Measurements from ENCODE around the gene ASZ1. TPM values are rescaled to one million over a fixed set of nuclear protein-coding genes. Genes with fewer than 3 reads are reported as not detected.

The ASZ1 gene
- total RNA-seq, 1 experiment from 2014 or later, result not detected

DNA sequence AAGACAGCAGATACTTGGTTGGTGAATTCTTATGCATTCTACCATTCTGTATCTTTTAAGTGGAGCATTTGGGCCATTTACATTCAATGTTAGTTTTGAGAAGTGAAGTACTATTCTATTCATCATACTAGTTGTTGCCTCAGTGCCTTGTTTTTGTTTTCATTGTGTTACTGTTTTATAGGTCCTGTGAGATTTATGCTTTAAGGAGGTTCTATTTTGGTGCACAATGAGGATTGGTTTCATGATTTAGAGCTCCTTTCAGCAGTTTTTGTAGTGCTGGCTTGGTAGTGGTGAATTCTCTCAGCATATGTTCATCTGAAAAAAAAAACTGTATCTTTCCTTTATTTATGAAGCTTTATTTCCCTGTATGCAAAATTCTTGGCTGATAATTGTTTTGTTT is 81.1 kb downstream of the ASZ1 start:
- no peaks in the 10 kb centered on the region for H3K36me3 ChIP-seq (ENCODE audit: control insufficient read depth in 1 of 2, insufficient read depth in 2 of 2, low read length in 2 of 2)
- no peak overlapping the region for H2AFZ ChIP-seq (ENCODE audit: low read depth, low read length, poor library complexity, severe bottlenecking)
- H3K4me2 ChIP-seq (ENCODE audit: low read length), result no peak overlapping the region
- no peaks in the 10 kb centered on the region for H3K9me3 ChIP-seq (ENCODE audit: control insufficient read depth in 1 of 2, insufficient read depth in 1 of 2, low read depth in 1 of 2, low read length in 2 of 2)
- ChIA-PET RAD21 (ENCODE audit: low non-redundant PET in 1 of 2, low total read pairs in 2 of 2, uncharacterized antibody in 2 of 2, unreplicated experiment in 2 of 2) (no interaction called here), CTCF (no interaction called here), POLR2A (no interaction called here)
- H3K27ac ChIP-seq (ENCODE audit: low read depth, low read length), result no peak overlapping the region
- no peaks in the 10 kb centered on the region for H3K9me2 ChIP-seq (ENCODE audit: insufficient read depth)
- H3K27me3 ChIP-seq (ENCODE audit: insufficient read depth, low read length), result no peaks in the 10 kb centered on the region
- intact Hi-C loops (cut with micrococcal nuclease), result no loop called here
- DNase-seq (ENCODE audit: low read depth, low spot score) (no peak), ATAC-seq (no peak)
- no peaks in the 10 kb centered on the region for H3K79me2 ChIP-seq (ENCODE audit: insufficient read depth, low read length)
- H3K4me3 ChIP-seq (replicated peaks in 1 of 2; ENCODE audit: low read depth in 1 of 2, low read length in 2 of 2), result no peak overlapping the region
- no peak overlapping the region for H3K9ac ChIP-seq (ENCODE audit: low read length)
- H3K4me1 ChIP-seq (ENCODE audit: control insufficient read depth in 1 of 2, insufficient read depth in 2 of 2, low read length in 2 of 2), result peaks cover 2 to 11% of the 10 kb centered on the region in 2 experiments; a peak in 2 of 4 replicates
- BruUV-seq (replicated peaks), result no TSS peak
- TF ChIP-seq RAD21 (IDR thresholded peaks at IDR 0.05; ENCODE audit: low read depth) (no peak), ELF1 (IDR thresholded peaks at IDR 0.05; ENCODE audit: borderline replicate concordance, low read depth) (no peak), ZBTB33 (IDR thresholded peaks at IDR 0.05; ENCODE audit: extremely low read depth, insufficient replicate concordance, low read length) (no peak), EZH2 (IDR thresholded peaks at IDR 0.05) (no peak), FOSL1 (IDR thresholded peaks at IDR 0.05; ENCODE audit: low read depth) (no peak)
- no peaks in the 10 kb centered on the region for H4K20me1 ChIP-seq (ENCODE audit: insufficient read depth)

DNA sequence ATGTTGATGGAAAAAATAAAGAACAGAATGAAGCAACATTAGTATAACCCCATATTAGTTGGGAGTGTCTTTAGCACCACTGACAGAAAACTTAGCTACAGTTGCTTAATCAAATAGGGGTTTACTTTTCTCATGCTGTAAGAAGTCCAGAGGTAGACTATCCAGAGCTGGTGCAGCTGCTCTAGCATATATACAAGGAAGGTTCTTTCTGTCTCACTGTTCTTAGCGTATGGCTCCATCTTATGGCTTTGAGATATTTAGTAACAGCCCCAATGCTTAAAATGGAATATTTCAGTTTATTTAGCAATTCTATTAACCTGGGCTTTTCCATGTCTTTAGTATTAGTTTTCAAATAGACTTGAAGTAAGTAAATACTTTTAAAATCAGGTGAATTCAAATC is 89.3 kb downstream of the ASZ1 start:
- Histone ChIP-seq H2AFZ (ENCODE audit: low read depth, low read length, poor library complexity, severe bottlenecking) (no peak overlapping the region), H4K20me1 (ENCODE audit: insufficient read depth) (no peaks in the 10 kb centered on the region), H3K27me3 (ENCODE audit: insufficient read depth, low read length) (no peaks in the 10 kb centered on the region), H3K36me3 (ENCODE audit: control insufficient read depth in 1 of 2, insufficient read depth in 2 of 2, low read length in 2 of 2) (no peaks in the 10 kb centered on the region), H3K9me2 (ENCODE audit: insufficient read depth) (no peaks in the 10 kb centered on the region), H3K4me3 (replicated peaks in 1 of 2; ENCODE audit: low read depth in 1 of 2, low read length in 2 of 2) (no peak overlapping the region), H3K27ac (ENCODE audit: low read depth, low read length) (no peak overlapping the region), H3K4me2 (ENCODE audit: low read length) (no peak overlapping the region), H3K9me3 (ENCODE audit: control insufficient read depth in 1 of 2, insufficient read depth in 1 of 2, low read depth in 1 of 2, low read length in 2 of 2) (no peaks in the 10 kb centered on the region), H3K9ac (ENCODE audit: low read length) (no peak overlapping the region), H3K4me1 (ENCODE audit: control insufficient read depth in 1 of 2, insufficient read depth in 2 of 2, low read length in 2 of 2) (no peaks in the 10 kb centered on the region), H3K79me2 (ENCODE audit: insufficient read depth, low read length) (no peaks in the 10 kb centered on the region)
- ChIA-PET POLR2A (no interaction called here), CTCF (no interaction called here), RAD21 (ENCODE audit: low non-redundant PET in 1 of 2, low total read pairs in 2 of 2, uncharacterized antibody in 2 of 2, unreplicated experiment in 2 of 2) (no interaction called here)
- intact Hi-C loops (cut with micrococcal nuclease), result no loop called here
- no TSS peak for BruUV-seq (replicated peaks)
- no peak for DNase-seq (ENCODE audit: low read depth, low spot score)
- no peak for ATAC-seq
- no peak for TF ChIP-seq POLR2A (IDR thresholded peaks at IDR 0.05; ENCODE audit: borderline replicate concordance, extremely low read depth, insufficient read depth, insufficient read length)
- no peak for TF ChIP-seq ZBTB33 (IDR thresholded peaks at IDR 0.05; ENCODE audit: extremely low read depth, insufficient replicate concordance, low read length)
- no peak for TF ChIP-seq MAX (IDR thresholded peaks at IDR 0.05)
- TF ChIP-seq FOSL1 (IDR thresholded peaks at IDR 0.05; ENCODE audit: low read depth), result no peak
- no peak for TF ChIP-seq SP1 (IDR thresholded peaks at IDR 0.05; ENCODE audit: low read depth)
- no peak for TF ChIP-seq SRF (IDR thresholded peaks at IDR 0.05; ENCODE audit: low read depth)
- no peak for TF ChIP-seq CTCF (IDR thresholded peaks at IDR 0.05 in 2 of 3, conservative IDR thresholded peaks at IDR 0.05 in 1 of 3; ENCODE audit: borderline replicate concordance in 1 of 3, insufficient read depth in 1 of 3, low read depth in 2 of 3, low read length in 2 of 3)
- no peak for TF ChIP-seq ATF3 (IDR thresholded peaks at IDR 0.05)

All from HCT116 (cell line).